Measurements from ENCODE around the gene FZD2.

DNA sequence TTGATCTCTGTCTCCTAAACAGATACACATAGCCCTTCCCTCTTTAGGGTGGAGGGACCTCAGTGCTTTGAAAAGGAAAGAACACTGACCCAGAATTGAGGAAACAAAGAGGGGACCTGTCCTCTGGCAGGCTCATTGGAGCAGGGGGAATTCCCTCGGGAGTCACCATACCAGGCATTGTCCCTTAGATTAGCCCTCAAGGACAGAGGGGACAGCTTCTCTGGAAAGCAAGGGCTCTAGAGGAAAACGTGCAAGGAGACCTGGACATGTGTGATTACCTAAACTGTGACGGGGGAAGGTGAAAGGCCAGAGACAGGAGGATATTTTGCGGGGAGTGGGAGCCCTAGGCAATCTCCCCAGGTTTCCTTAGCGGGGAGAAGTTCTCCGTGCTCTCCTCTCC lies 7.6 kb upstream of the FZD2 start:
- no peak for TF ChIP-seq POLR2AphosphoS5 (IDR thresholded peaks at IDR 0.05; ENCODE audit: low read depth, low read length)
- no peak for TF ChIP-seq POLR2A (IDR thresholded peaks at IDR 0.05; ENCODE audit: low read depth, low read length)
- TF ChIP-seq TAF1 (IDR thresholded peaks at IDR 0.05; ENCODE audit: borderline replicate concordance, low read depth, low read length), result no peak
